Measurements from ENCODE around the gene MYO15B.

Gene MYO15B

DNA sequence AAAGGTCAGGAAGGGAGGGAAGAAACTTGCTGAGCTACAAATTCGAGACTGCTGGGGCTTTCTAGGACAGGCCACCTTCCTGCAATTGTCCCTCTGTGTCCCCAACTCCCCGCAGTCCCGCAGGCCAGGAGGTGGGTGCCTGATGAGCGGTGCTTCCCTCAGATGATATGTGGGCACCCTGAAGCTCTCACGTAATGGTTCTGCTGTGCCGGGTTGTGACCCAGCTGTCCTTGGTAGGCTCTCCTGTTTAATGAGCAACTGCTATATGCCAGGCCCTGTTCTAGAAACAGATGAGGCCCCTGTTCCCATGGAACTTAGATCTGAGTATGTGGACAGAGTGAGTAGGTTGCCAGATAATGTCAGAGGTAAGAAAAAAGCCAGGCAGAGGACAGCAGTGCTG, 22.0 kb upstream of the MYO15B start:
- no peak for DNase-seq (ENCODE audit: low read depth)
- TF ChIP-seq CTCF (IDR thresholded peaks at IDR 0.05; ENCODE audit: control insufficient read depth, extremely low read depth, insufficient read depth): no peak
- no peak overlapping the region for H3K4me3 ChIP-seq (ENCODE audit: low read depth, low read length)

- H3K4me3 ChIP-seq (ENCODE audit: low read depth, low read length): no peak overlapping the region
- no peak for TF ChIP-seq CTCF (IDR thresholded peaks at IDR 0.05; ENCODE audit: control insufficient read depth, extremely low read depth, insufficient read depth)
Observed at GRCh38 chr17:75566416-75566815, 21.2 kb upstream of the MYO15B start.

DNA sequence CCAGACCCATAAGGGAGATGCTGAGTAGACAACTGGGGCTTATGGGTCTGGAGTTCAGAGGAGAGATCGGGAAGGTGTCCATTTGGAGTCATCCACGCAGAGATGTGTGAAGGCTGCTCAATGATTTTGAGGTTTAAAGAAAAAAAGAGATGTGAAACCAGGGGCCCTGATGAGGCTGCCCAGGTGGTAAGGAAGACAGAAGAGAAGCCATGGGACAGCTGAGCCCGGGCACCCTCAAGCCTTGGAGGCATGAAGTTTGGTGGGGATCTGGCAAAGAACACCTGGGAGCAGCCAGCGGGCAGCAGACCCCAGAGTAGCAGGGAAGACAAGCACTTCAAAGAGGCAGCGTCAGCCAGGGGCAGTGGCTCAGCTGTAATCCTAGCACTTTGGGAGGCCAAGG, 20.8 kb upstream of the MYO15B start:
- DNase-seq (ENCODE audit: low read depth): no peak
- TF ChIP-seq CTCF (IDR thresholded peaks at IDR 0.05; ENCODE audit: control insufficient read depth, extremely low read depth, insufficient read depth): no peak
- no peak overlapping the region for H3K4me3 ChIP-seq (ENCODE audit: low read depth, low read length)

More at GRCh38 chr17:75566416-75566815, 21.2 kb upstream of the MYO15B start:
- DNase-seq (ENCODE audit: low read depth): no peak

DNA sequence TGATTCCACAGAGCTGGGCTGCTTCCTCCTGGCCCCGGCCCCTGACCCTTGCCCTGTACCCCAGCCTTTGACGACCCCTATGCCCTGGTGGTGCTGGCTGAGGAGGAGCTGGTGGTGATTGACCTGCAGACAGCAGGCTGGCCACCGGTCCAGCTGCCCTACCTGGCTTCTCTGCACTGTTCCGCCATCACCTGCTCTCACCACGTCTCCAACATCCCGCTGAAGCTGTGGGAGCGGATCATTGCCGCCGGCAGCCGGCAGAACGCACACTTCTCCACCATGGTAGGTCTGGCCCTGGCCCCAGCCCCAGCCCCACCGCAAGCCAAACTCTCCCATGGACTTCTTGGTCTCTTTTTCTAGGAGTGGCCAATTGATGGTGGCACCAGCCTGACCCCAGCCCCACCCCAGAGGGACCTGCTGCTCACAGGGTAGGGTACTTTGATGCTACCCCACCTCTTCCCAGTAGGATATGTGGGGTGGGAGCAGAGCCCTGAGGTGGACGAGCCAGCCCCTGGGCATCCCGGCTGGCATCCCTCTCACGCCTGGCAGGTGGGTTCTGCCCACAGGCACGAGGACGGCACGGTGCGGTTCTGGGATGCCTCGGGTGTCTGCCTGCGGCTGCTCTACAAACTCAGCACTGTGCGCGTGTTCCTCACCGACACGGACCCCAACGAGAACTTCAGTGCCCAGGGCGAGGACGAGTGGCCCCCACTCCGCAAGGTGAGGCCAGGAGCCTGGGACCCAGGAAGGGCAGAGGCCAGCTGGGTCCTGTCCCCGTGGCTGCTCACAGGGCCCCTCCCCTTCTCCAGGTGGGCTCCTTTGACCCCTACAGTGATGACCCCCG, 19.0 kb upstream of the MYO15B start:
- H3K4me3 ChIP-seq (ENCODE audit: low read depth, low read length): no peak overlapping the region
- TF ChIP-seq CTCF (IDR thresholded peaks at IDR 0.05; ENCODE audit: control insufficient read depth, extremely low read depth, insufficient read depth): no peak
- no peak for DNase-seq (ENCODE audit: low read depth)

- TF ChIP-seq CTCF (IDR thresholded peaks at IDR 0.05; ENCODE audit: control insufficient read depth, extremely low read depth, insufficient read depth): no peak
- no peak overlapping the region for H3K4me3 ChIP-seq (ENCODE audit: low read depth, low read length)
- DNase-seq (ENCODE audit: low read depth): no peak
Observed at GRCh38 chr17:75570034-75570676, 17.4 kb upstream of the MYO15B start.

GRCh38 chr17:75570772-75571171, 16.8 kb upstream of the MYO15B start:
- no peak overlapping the region for H3K4me3 ChIP-seq (ENCODE audit: low read depth, low read length)
- DNase-seq (ENCODE audit: low read depth): no peak
- TF ChIP-seq CTCF (IDR thresholded peaks at IDR 0.05; ENCODE audit: control insufficient read depth, extremely low read depth, insufficient read depth): no peak

All from LNCaP clone FGC (cell line).